ENCODE data around the gene ALK.

DNA sequence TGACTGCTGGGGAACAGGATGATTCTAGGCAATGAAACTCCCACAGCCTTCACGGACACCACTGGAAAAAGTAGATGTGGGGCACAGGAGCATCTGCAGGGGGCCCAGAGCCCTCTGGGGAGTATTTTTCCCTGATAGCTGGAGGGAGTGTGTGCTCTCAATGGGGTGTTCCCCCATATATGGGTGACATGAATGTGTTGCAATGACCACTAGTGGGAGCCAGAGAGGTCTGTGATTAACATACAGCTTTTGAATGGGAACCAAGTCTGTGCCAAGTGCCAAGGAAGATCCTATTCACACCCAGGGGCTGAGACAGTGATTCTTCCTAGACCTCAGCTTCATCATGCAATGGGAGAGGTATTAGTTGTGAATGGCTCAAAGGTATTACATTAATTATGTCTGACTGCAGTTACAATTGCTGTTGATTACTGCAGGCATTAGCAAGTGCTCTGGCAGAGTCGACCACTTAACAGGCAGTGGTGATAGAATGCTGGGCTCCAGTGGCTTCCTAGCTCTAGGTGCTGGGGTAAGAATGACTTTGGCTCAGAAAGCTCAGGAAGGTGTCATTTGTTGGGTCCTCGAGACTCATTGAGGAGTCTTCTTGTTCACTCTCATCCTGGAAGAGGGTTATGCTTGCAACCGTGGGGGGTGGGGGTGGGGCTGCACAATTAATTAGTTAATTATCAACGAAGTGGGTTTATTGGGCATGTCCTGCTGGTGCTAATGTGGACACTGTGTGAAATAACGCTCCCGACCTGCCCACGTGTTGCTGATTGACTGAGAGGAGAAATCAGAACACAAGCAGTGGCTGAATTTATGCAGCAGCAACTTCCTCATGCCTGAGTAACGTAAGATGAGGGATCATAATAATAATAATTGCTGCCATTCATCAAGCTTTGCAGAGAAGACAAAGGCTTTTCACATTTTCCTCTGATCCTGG is 612.0 kb downstream of the ALK start:
- TF ChIP-seq POLR2AphosphoS5 (IDR thresholded peaks at IDR 0.05; ENCODE audit: low read depth, low read length) (no peak), SIN3A (IDR thresholded peaks at IDR 0.05; ENCODE audit: borderline replicate concordance, insufficient read depth, low read length) (no peak), TAF1 (IDR thresholded peaks at IDR 0.05; ENCODE audit: borderline replicate concordance, insufficient read depth, low read length) (no peak)
- TF ChIP-seq, protein P1, sequence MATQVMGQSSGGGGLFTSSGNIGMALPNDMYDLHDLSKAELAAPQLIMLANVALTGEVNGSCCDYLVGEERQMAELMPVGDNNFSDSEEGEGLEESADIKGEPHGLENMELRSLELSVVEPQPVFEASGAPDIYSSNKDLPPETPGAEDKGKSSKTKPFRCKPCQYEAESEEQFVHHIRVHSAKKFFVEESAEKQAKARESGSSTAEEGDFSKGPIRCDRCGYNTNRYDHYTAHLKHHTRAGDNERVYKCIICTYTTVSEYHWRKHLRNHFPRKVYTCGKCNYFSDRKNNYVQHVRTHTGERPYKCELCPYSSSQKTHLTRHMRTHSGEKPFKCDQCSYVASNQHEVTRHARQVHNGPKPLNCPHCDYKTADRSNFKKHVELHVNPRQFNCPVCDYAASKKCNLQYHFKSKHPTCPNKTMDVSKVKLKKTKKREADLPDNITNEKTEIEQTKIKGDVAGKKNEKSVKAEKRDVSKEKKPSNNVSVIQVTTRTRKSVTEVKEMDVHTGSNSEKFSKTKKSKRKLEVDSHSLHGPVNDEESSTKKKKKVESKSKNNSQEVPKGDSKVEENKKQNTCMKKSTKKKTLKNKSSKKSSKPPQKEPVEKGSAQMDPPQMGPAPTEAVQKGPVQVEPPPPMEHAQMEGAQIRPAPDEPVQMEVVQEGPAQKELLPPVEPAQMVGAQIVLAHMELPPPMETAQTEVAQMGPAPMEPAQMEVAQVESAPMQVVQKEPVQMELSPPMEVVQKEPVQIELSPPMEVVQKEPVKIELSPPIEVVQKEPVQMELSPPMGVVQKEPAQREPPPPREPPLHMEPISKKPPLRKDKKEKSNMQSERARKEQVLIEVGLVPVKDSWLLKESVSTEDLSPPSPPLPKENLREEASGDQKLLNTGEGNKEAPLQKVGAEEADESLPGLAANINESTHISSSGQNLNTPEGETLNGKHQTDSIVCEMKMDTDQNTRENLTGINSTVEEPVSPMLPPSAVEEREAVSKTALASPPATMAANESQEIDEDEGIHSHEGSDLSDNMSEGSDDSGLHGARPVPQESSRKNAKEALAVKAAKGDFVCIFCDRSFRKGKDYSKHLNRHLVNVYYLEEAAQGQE (IDR thresholded peaks at IDR 0.05; ENCODE audit: insufficient read depth in 1 of 2, low read depth in 2 of 2, low read length in 2 of 2) = no peak
